IMR-90 (cell line): ENCODE data around the gene DNMT3B. TPM values are rescaled to one million over a fixed set of nuclear protein-coding genes. Genes with fewer than 3 reads are reported as not detected.

Experiments used
- ATAC-seq: fragments of 200-7000 bp; cut with Tn5 transposase; 2 replicates; pipeline ENCODE4 v1.9.1; 2020; ENCODE audit warnings: low read depth, mild to moderate bottlenecking, moderate library complexity
- BruUV-seq: library from RNA; stranded (reverse); fragments of 400-500 nt; replicated peaks from 2 replicates; lab custom pipeline; 2021; lab: Mats Ljungman, UMichigan
- CTCF ChIA-PET: fragments of 300-600 bp; formaldehyde crosslinking; extraction: SDS; loops from one replicate; lab custom pipeline; 2021; ENCODE audit warnings: antibody characterized with exemption; lab: Yijun Ruan, JAX
- POLR2A ChIA-PET: fragments of 300-600 bp; sonication (Branson Sonifier 250); formaldehyde crosslinking; loops from one replicate; lab custom pipeline; 2022; ENCODE audit warnings: antibody characterized with exemption; ENCODE audit not compliant: unreplicated experiment; lab: Charles Lee
- DNase-seq: peaks from one replicate; pipeline ENCODE4 v3.0.0; 2013
- H2AFZ ChIP-seq: replicated peaks from 2 replicates; pipeline ENCODE3; 2013; ENCODE audit warnings: low read length, mild to moderate bottlenecking; ENCODE audit not compliant: poor library complexity
- H2AK5ac ChIP-seq: 2 replicates; pipeline ENCODE4 v1.6.1; 2013; ENCODE audit warnings: low read depth, low read length, inconsistent platforms
- H2AK9ac ChIP-seq: replicated peaks from 2 replicates; pipeline ENCODE3; 2013; ENCODE audit warnings: mild to moderate bottlenecking, low read depth, low read length, moderate library complexity; ENCODE audit not compliant: poor library complexity
- H2BK120ac ChIP-seq: 2 replicates; pipeline ENCODE4 v1.6.1; 2013; ENCODE audit warnings: low read depth, low read length, inconsistent platforms
- H2BK15ac ChIP-seq: 3 replicates; pipeline ENCODE4 v1.6.1; 2013; ENCODE audit warnings: low read depth, low read length, inconsistent platforms
- H2BK20ac ChIP-seq: 2 replicates; pipeline ENCODE4 v1.6.1; 2013; ENCODE audit warnings: low read depth, mild to moderate bottlenecking, inconsistent platforms, low read length, moderate library complexity
- H2BK5ac ChIP-seq: 2 replicates; pipeline ENCODE4 v1.6.1; 2013; ENCODE audit warnings: mild to moderate bottlenecking, low read depth, low read length, inconsistent platforms; ENCODE audit not compliant: poor library complexity, severe bottlenecking
- H3K14ac ChIP-seq: replicated peaks from 2 replicates; pipeline ENCODE4 v1.6.1; 2013; ENCODE audit warnings: low read depth, low read length, inconsistent platforms
- H3K18ac ChIP-seq: 2 replicates; pipeline ENCODE4 v1.6.1; 2013; ENCODE audit warnings: low read depth, low read length, control low read depth
- H3K23ac ChIP-seq: 2 replicates; pipeline ENCODE4 v1.6.1; 2013; ENCODE audit warnings: low read depth, low read length, inconsistent platforms
- H3K27ac ChIP-seq: 2 replicates; pipeline ENCODE4 v1.5.1; 2013; ENCODE audit warnings: mild to moderate bottlenecking, control low read depth, low read length; ENCODE audit not compliant: insufficient read depth
- H3K27me3 ChIP-seq: 2 replicates; pipeline ENCODE4 v1.6.1; 2013; ENCODE audit warnings: low read length; ENCODE audit not compliant: control insufficient read depth, insufficient read depth
- H3K36me3 ChIP-seq: 2 replicates; pipeline ENCODE4 v1.6.1; 2013; ENCODE audit warnings: low read length, mixed read lengths; ENCODE audit not compliant: control insufficient read depth, insufficient read depth
- H3K4ac ChIP-seq: 2 replicates; pipeline ENCODE4 v1.6.1; 2013; ENCODE audit warnings: low read depth, low read length, inconsistent platforms
- H3K4me1 ChIP-seq: 2 replicates; pipeline ENCODE4 v1.6.1; 2013; ENCODE audit warnings: low read length, mixed read lengths; ENCODE audit not compliant: control insufficient read depth, insufficient read depth
- H3K4me2 ChIP-seq: 2 replicates; pipeline ENCODE4 v1.6.1; 2013; ENCODE audit warnings: low read depth, mild to moderate bottlenecking, control low read depth, low read length, moderate library complexity
- H3K4me3 ChIP-seq: 2 replicates; pipeline ENCODE4 v1.5.1; 2013; ENCODE audit warnings: low read depth, mild to moderate bottlenecking, control low read depth, low read length, moderate library complexity; ENCODE audit not compliant: insufficient read depth
- H3K56ac ChIP-seq: 2 replicates; pipeline ENCODE4 v1.6.1; 2013; ENCODE audit warnings: low read length, inconsistent platforms; ENCODE audit not compliant: insufficient read depth; ENCODE audit errors: extremely low read depth
- H3K79me1 ChIP-seq, 2 experiments: 2 replicates each; pipeline ENCODE4 v1.6.1; 2013; ENCODE audit warnings: low read length in 2 of 2, inconsistent platforms in 1 of 2, low read depth in 1 of 2
- H3K9ac ChIP-seq: 2 replicates; pipeline ENCODE4 v1.6.1; 2013; ENCODE audit warnings: low read depth, low read length, control low read depth
- H3K9me1 ChIP-seq: 2 replicates; pipeline ENCODE4 v1.6.1; 2013; ENCODE audit warnings: low read length, inconsistent platforms; ENCODE audit not compliant: insufficient read depth
- H3K9me3 ChIP-seq: 2 replicates; pipeline ENCODE4 v1.6.1; 2013; ENCODE audit warnings: low read length; ENCODE audit not compliant: control insufficient read depth, insufficient read depth
- H4K20me1 ChIP-seq: 2 replicates; pipeline ENCODE4 v1.6.1; 2013; ENCODE audit warnings: low read length, inconsistent platforms; ENCODE audit not compliant: insufficient read depth
- H4K5ac ChIP-seq: 2 replicates; pipeline ENCODE4 v1.6.1; 2013; ENCODE audit warnings: mild to moderate bottlenecking, low read depth, low read length, control low read depth
- H4K8ac ChIP-seq, 2 experiments: 2 replicates each; pipeline ENCODE4 v1.6.1; 2013; ENCODE audit warnings: low read depth in 2 of 2, low read length in 2 of 2, control low read depth in 1 of 2, inconsistent platforms in 1 of 2
- H4K91ac ChIP-seq: 2 replicates; pipeline ENCODE4 v1.6.1; 2013; ENCODE audit warnings: low read depth, low read length, inconsistent platforms; ENCODE audit not compliant: insufficient read depth
- BHLHE40 ChIP-seq: fragments of 150-350 bp; IDR thresholded peaks from 2 replicates; pipeline ENCODE4 v1.6.1; 2016; ENCODE audit warnings: mild to moderate bottlenecking, low read depth, low read length
- CEBPB ChIP-seq: IDR thresholded peaks from 2 replicates; pipeline ENCODE4 v1.6.1; 2012; ENCODE audit warnings: low read depth, low read length, improper control_type of control experiment
- CHD1 ChIP-seq: IDR thresholded peaks from 2 replicates; pipeline ENCODE4 v1.6.1; 2012; ENCODE audit warnings: low read depth, low read length, improper control_type of control experiment
- CTCF ChIP-seq: conservative IDR thresholded peaks from 2 replicates; pipeline ENCODE4 v1.5.1; 2012; ENCODE audit warnings: mild to moderate bottlenecking, low read depth, low read length, improper control_type of control experiment
- ELK1 ChIP-seq: fragments of 150-350 bp; IDR thresholded peaks from 2 replicates; pipeline ENCODE4 v1.6.1; 2016; ENCODE audit warnings: low read depth, mild to moderate bottlenecking, low read length, moderate library complexity, borderline replicate concordance
- MAFK ChIP-seq: IDR thresholded peaks from 2 replicates; pipeline ENCODE4 v1.6.1; 2012; ENCODE audit warnings: low read depth, low read length, improper control_type of control experiment
- MAZ ChIP-seq: IDR thresholded peaks from 2 replicates; pipeline ENCODE4 v1.6.1; 2012; ENCODE audit warnings: low read depth, mild to moderate bottlenecking, low read length, improper control_type of control experiment, moderate library complexity, borderline replicate concordance
- MXI1 ChIP-seq: IDR thresholded peaks from 2 replicates; pipeline ENCODE4 v1.6.1; 2012; ENCODE audit warnings: low read depth, mild to moderate bottlenecking, low read length, moderate library complexity, borderline replicate concordance
- POLR2A ChIP-seq: IDR thresholded peaks from 2 replicates; pipeline ENCODE4 v1.6.1; 2012; ENCODE audit warnings: mild to moderate bottlenecking, low read depth, low read length
- RAD21 ChIP-seq: IDR thresholded peaks from 2 replicates; pipeline ENCODE4 v1.6.1; 2012; ENCODE audit warnings: low read length, improper control_type of control experiment
- RCOR1 ChIP-seq: IDR thresholded peaks from 2 replicates; pipeline ENCODE4 v1.6.1; 2012; ENCODE audit warnings: mild to moderate bottlenecking, low read length, improper control_type of control experiment; ENCODE audit not compliant: insufficient replicate concordance
- RFX5 ChIP-seq: IDR thresholded peaks from 2 replicates; pipeline ENCODE4 v1.8.0; 2012; ENCODE audit warnings: low read depth, mild to moderate bottlenecking, low read length, moderate library complexity
- SMC3 ChIP-seq: fragments of 150-350 bp; IDR thresholded peaks from 2 replicates; pipeline ENCODE4 v1.6.1; 2016; ENCODE audit warnings: low read depth, mild to moderate bottlenecking, antibody characterized with exemption, low read length, moderate library complexity
- USF2 ChIP-seq: fragments of 150-350 bp; IDR thresholded peaks from 2 replicates; pipeline ENCODE4 v1.6.1; 2017; ENCODE audit warnings: mild to moderate bottlenecking, antibody characterized with exemption, low read length, low read depth
- WGBS, 2 experiments: methylation state at CpG; one replicate each; pipeline versions ENCODE4 v1.1.5 to v1.1.7; 2013; ENCODE audit warnings: missing lambda C conversion rate in 2 of 2; ENCODE audit not compliant: insufficient read length in 1 of 2; ENCODE audit errors: extremely low coverage in 2 of 2; 5-methylcytosine and 5-hydroxymethylcytosine counted together
- dilution Hi-C: fragments of 300-500 bp; cut with HindIII; formaldehyde crosslinking; loops from one replicate; pipeline ENCODE4 v1.14.3; 2018; ENCODE audit warnings: low sequenced_read_pairs; ENCODE audit not compliant: unreplicated experiment
- in situ Hi-C: fragments of 300-500 bp; cut with MboI; formaldehyde crosslinking; loops from 3 replicates; pipeline ENCODE4 v1.14.3; 2019; ENCODE audit warnings: low sequenced_read_pairs, inconsistent platforms, mixed read lengths
- intact Hi-C: fragments of 100-400 bp; cut with micrococcal nuclease; formaldehyde crosslinking; loops from 2 replicates; pipeline ENCODE4 v1.10.0; 2022
- polyA plus RNA-seq, 3 experiments: library from polyadenylated mRNA; depleted of rRNA; stranded (reverse); fragments of >200 nt; gene quantifications; 2 replicates each; pipeline ENCODE4 v1.2.3, GENCODE V29; 2012; ENCODE audit warnings: low replicate concordance in 1 of 3
- total RNA-seq: library from RNA; depleted of rRNA; stranded (reverse); fragments of >200 nt; gene quantifications from 2 replicates; pipeline ENCODE4 v1.2.3, GENCODE V29; 2012

DNMT3B gene
- total and polyA plus RNA-seq, 2 of the 4 experiments (the other 2 are of a cell fraction): 1.3 to 1.9 TPM

- Histone ChIP-seq H3K9me1 (peaks cover 6% of the 10 kb centered on the region; the same call in 1 of the 2 replicates), H2BK5ac (no peak overlapping the region), H2BK15ac (no peak overlapping the region), H3K27ac (no peak overlapping the region), H3K4me3 (no peak overlapping the region), H4K8ac (no peak overlapping the region), H3K9ac (no peak overlapping the region), H4K91ac (no peak overlapping the region), H3K4me1 (no peaks in the 10 kb centered on the region), H3K4ac (no peak overlapping the region), H3K4me2 (no peak overlapping the region), H2AFZ (no peak overlapping the region), H3K14ac (no peak overlapping the region), H4K20me1 (no peaks in the 10 kb centered on the region), H3K36me3 (peaks cover 4% of the 10 kb centered on the region; the same call in 1 of the 2 replicates), H2BK120ac (no peak overlapping the region), H3K79me1 (peaks cover 0 to 10% of the 10 kb centered on the region in 2 experiments; a peak in 3 of 4 replicates), H3K27me3 (no peaks in the 10 kb centered on the region), H4K5ac (no peak overlapping the region), H3K9me3 (no peaks in the 10 kb centered on the region), H3K18ac (no peak overlapping the region), H2BK20ac (no peak overlapping the region), H2AK5ac (no peak overlapping the region), H3K23ac (no peak overlapping the region), H3K56ac (no peak overlapping the region), H2AK9ac (no peak overlapping the region)
- no TSS peak for BruUV-seq
- ChIA-PET POLR2A (no interaction called here), CTCF (interaction anchor here (0.8 kb wide), 1 partner anchor 14 kb away, joined by 3 read pairs; no protein-coding TSS in a partner anchor)
- intact Hi-C loops (no loop called here), in situ Hi-C loops (loop anchor here (5.0 to 10.0 kb wide), 2 partner anchors 114 to 164 kb away; no protein-coding TSS in a partner anchor), dilution Hi-C loops (no loop called here)
- ATAC-seq (no peak), DNase-seq (no peak)
- TF ChIP-seq RCOR1: no peak
- no peak for TF ChIP-seq RFX5
- TF ChIP-seq ELK1: no peak
- TF ChIP-seq CHD1: no peak
- TF ChIP-seq MAZ: no peak
- no peak for TF ChIP-seq POLR2A
- no peak for TF ChIP-seq MAFK
- TF ChIP-seq USF2: no peak
- TF ChIP-seq CEBPB: no peak
- TF ChIP-seq SMC3: no peak
- TF ChIP-seq MXI1: no peak
- TF ChIP-seq BHLHE40: no peak
- no peak for TF ChIP-seq CTCF
- TF ChIP-seq RAD21: no peak
- 90% methylated on average over 2 of the region's 18 CpGs; no CpG with 5 or more reads in 1 of the 2 experiments for WGBS, 2 experiments
These were observed 18.8 kb downstream of the DNMT3B start for GRCh38 chr20:32780749-32781655.
